ENCODE results near the gene GRID1. TPM values are rescaled to one million over a fixed set of nuclear protein-coding genes. Genes with fewer than 3 reads are reported as not detected.

Gene GRID1
- total RNA-seq, 1 experiment from 2014 or later, result 5.6 TPM

- TF ChIP-seq, protein P1, sequence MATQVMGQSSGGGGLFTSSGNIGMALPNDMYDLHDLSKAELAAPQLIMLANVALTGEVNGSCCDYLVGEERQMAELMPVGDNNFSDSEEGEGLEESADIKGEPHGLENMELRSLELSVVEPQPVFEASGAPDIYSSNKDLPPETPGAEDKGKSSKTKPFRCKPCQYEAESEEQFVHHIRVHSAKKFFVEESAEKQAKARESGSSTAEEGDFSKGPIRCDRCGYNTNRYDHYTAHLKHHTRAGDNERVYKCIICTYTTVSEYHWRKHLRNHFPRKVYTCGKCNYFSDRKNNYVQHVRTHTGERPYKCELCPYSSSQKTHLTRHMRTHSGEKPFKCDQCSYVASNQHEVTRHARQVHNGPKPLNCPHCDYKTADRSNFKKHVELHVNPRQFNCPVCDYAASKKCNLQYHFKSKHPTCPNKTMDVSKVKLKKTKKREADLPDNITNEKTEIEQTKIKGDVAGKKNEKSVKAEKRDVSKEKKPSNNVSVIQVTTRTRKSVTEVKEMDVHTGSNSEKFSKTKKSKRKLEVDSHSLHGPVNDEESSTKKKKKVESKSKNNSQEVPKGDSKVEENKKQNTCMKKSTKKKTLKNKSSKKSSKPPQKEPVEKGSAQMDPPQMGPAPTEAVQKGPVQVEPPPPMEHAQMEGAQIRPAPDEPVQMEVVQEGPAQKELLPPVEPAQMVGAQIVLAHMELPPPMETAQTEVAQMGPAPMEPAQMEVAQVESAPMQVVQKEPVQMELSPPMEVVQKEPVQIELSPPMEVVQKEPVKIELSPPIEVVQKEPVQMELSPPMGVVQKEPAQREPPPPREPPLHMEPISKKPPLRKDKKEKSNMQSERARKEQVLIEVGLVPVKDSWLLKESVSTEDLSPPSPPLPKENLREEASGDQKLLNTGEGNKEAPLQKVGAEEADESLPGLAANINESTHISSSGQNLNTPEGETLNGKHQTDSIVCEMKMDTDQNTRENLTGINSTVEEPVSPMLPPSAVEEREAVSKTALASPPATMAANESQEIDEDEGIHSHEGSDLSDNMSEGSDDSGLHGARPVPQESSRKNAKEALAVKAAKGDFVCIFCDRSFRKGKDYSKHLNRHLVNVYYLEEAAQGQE (IDR thresholded peaks at IDR 0.05; ENCODE audit: low read depth), result no peak
- TF ChIP-seq CEBPB (IDR thresholded peaks at IDR 0.05; ENCODE audit: low read depth), result no peak
- TF ChIP-seq RAD21 (IDR thresholded peaks at IDR 0.05; ENCODE audit: low read depth), result no peak
- TF ChIP-seq POLR2AphosphoS5 (IDR thresholded peaks at IDR 0.05; ENCODE audit: low read depth, low read length), result no peak
- TF ChIP-seq ZFX (IDR thresholded peaks at IDR 0.05), result no peak
These were observed 51.0 kb downstream of the GRID1 start (continued) for GRCh38 chr10:86315549-86315942.

GRCh38 chr10:86314616-86315548, 51.7 kb downstream of the GRID1 start:
- BruUV-seq (replicated peaks), result no TSS peak
- H3K9me3 ChIP-seq (ENCODE audit: control insufficient read depth in 1 of 2, insufficient read depth in 1 of 2, low read depth in 1 of 2, low read length in 2 of 2), result no peaks in the 10 kb centered on the region
- no peak overlapping the region for H3K4me3 ChIP-seq (replicated peaks in 1 of 2; ENCODE audit: low read depth in 1 of 2, low read length in 2 of 2)
- DNase-seq (ENCODE audit: low read depth, low spot score) (no peak), ATAC-seq (no peak)
- peaks cover 4 to 14% of the 10 kb centered on the region in 2 experiments; a peak in 3 of 4 replicates for H3K4me1 ChIP-seq (ENCODE audit: control insufficient read depth in 1 of 2, insufficient read depth in 2 of 2, low read length in 2 of 2)
- H2AFZ ChIP-seq (ENCODE audit: low read depth, low read length, poor library complexity, severe bottlenecking), result no peak overlapping the region
- ChIA-PET CTCF (no interaction called here), POLR2A (no interaction called here), RAD21 (ENCODE audit: low non-redundant PET in 1 of 2, low total read pairs in 2 of 2, uncharacterized antibody in 2 of 2, unreplicated experiment in 2 of 2) (no interaction called here)
- H3K9ac ChIP-seq (ENCODE audit: low read length), result no peak overlapping the region
- H4K20me1 ChIP-seq (ENCODE audit: insufficient read depth), result no peaks in the 10 kb centered on the region
- H3K27ac ChIP-seq (ENCODE audit: low read depth, low read length), result no peak overlapping the region
- TF ChIP-seq CTCF (IDR thresholded peaks at IDR 0.05 in 2 of 3, conservative IDR thresholded peaks at IDR 0.05 in 1 of 3; ENCODE audit: borderline replicate concordance in 1 of 3, insufficient read depth in 1 of 3, low read depth in 2 of 3, low read length in 2 of 3) (no peak), ZFX (IDR thresholded peaks at IDR 0.05) (no peak), ZBTB33 (IDR thresholded peaks at IDR 0.05; ENCODE audit: extremely low read depth, insufficient replicate concordance, low read length) (no peak), FOSL1 (IDR thresholded peaks at IDR 0.05; ENCODE audit: low read depth) (no peak), TCF7L2 (IDR thresholded peaks at IDR 0.05; ENCODE audit: borderline replicate concordance, extremely low read depth, insufficient read depth, insufficient read length) (no peak), RAD21 (IDR thresholded peaks at IDR 0.05; ENCODE audit: low read depth) (no peak), SP1 (IDR thresholded peaks at IDR 0.05; ENCODE audit: low read depth) (no peak), ZNF274 (IDR thresholded peaks at IDR 0.05; ENCODE audit: low read depth, low read length) (no peak), EGR1 (IDR thresholded peaks at IDR 0.05; ENCODE audit: low read depth) (no peak), SRF (IDR thresholded peaks at IDR 0.05; ENCODE audit: low read depth) (no peak), ATF3 (IDR thresholded peaks at IDR 0.05) (no peak), JUND (IDR thresholded peaks at IDR 0.05) (no peak), POLR2A (IDR thresholded peaks at IDR 0.05; ENCODE audit: borderline replicate concordance, extremely low read depth, insufficient read depth, insufficient read length) (no peak)
- TF ChIP-seq, protein P2, sequence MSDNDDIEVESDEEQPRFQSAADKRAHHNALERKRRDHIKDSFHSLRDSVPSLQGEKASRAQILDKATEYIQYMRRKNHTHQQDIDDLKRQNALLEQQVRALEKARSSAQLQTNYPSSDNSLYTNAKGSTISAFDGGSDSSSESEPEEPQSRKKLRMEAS (IDR thresholded peaks at IDR 0.05), result no peak
- no peaks in the 10 kb centered on the region for H3K9me2 ChIP-seq (ENCODE audit: insufficient read depth)
- no peaks in the 10 kb centered on the region for H3K36me3 ChIP-seq (ENCODE audit: control insufficient read depth in 1 of 2, insufficient read depth in 2 of 2, low read length in 2 of 2)
- H3K79me2 ChIP-seq (ENCODE audit: insufficient read depth, low read length), result no peaks in the 10 kb centered on the region
- H3K27me3 ChIP-seq (ENCODE audit: insufficient read depth, low read length), result no peaks in the 10 kb centered on the region
- no peak overlapping the region for H3K4me2 ChIP-seq (ENCODE audit: low read length)
- intact Hi-C loops (cut with micrococcal nuclease), result no loop called here

Measured in HCT116 (cell line).